Gastrocnemius medialis (tissue), 4 donors: ENCODE results near the gene BCAR1. TPM values are rescaled to one million over a fixed set of nuclear protein-coding genes. Genes with fewer than 3 reads are reported as not detected.

Experiments
- ATAC-seq, 2 donors: fragments of 150-250 bp; one replicate each; pipeline ENCODE4 v1.9.1; 2016
- DNase-seq, 2 donors: peaks; one replicate each; pipeline ENCODE4 v3.0.0-alpha.2; 2019
- H3K27ac ChIP-seq, 4 donors: fragments of 200-600 bp; sonication (generic); 1 replicate in 1 of 4; 2 replicates in 3 of 4; pipeline ENCODE4 v1.5.1; 2016 to 2018; ENCODE audit warnings: mild to moderate bottlenecking in 2 of 4, moderate library complexity in 1 of 4
- H3K27me3 ChIP-seq, 3 donors: fragments of 200-600 bp; sonication (generic) in 2 of 3; 1 replicate in 1 of 3; 2 replicates in 2 of 3; pipeline versions ENCODE4 v1.5.1 to v1.6.0; 2016 to 2019; ENCODE audit warnings: mild to moderate bottlenecking in 1 of 3, moderate library complexity in 1 of 3
- H3K36me3 ChIP-seq, 2 donors: fragments of 200-600 bp; sonication (generic) in 1 of 2; one replicate each; pipeline ENCODE4 v1.5.1; 2017 to 2018
- H3K4me1 ChIP-seq, 2 donors: fragments of 200-600 bp; sonication (generic) in 1 of 2; one replicate each; pipeline ENCODE4 v1.5.1; 2016 to 2017; ENCODE audit warnings: mild to moderate bottlenecking in 2 of 2
- H3K4me3 ChIP-seq, 4 donors: fragments of 200-600 bp; sonication (generic) in 3 of 4; 1 replicate in 1 of 4; 2 replicates in 3 of 4; pipeline ENCODE4 v1.5.1; 2016 to 2019; ENCODE audit warnings: mild to moderate bottlenecking in 2 of 4
- H3K9me3 ChIP-seq, 3 donors: fragments of 200-600 bp; sonication (generic) in 2 of 3; 1 replicate in 1 of 3; 2 replicates in 2 of 3; pipeline ENCODE4 v1.5.1; 2016 to 2019
- POLR2A ChIP-seq, 2 donors: fragments of 450-650 bp; IDR thresholded peaks; one replicate each; pipeline ENCODE4 v1.6.1; 2017; ENCODE audit warnings: antibody characterized with exemption in 2 of 2, mild to moderate bottlenecking in 2 of 2, moderate library complexity in 2 of 2
- in situ Hi-C, 4 donors: fragments of 200-750 bp; cut with MboI; loops; one replicate each; pipeline versions ENCODE4 v1.15.0 to v1.8.0; 2017; ENCODE audit warnings: low sequenced_read_pairs in 4 of 4
- intact Hi-C: fragments of 100-400 bp; cut with DNase I; formaldehyde crosslinking; loops from one replicate; pipeline ENCODE4 v1.15.1; 2023; ENCODE audit warnings: low total_unique reads
- total RNA-seq, 4 donors: library from RNA; depleted of rRNA; stranded (reverse); fragments of >200 nt; gene quantifications; one replicate each; pipeline versions ENCODE4 v1.1.0 to v1.2.3, GENCODE V29; 2016
- TF ChIP-seq, protein P1 (sequence below), 5 experiments: fragments of 450-650 bp in 3 of 5; fragments of 200-600 bp in 2 of 5; sonication (generic) in 2 of 5; IDR thresholded peaks in 4 of 5; conservative IDR thresholded peaks in 1 of 5; 1 replicate in 4 of 5; 2 replicates in 1 of 5; pipeline ENCODE4 v1.5.1; 2016 to 2019; ENCODE audit warnings: antibody characterized with exemption in 5 of 5, mild to moderate bottlenecking in 3 of 5, moderate library complexity in 3 of 5

The BCAR1 gene
- total RNA-seq, 4 donors from 2014 or later, result 101 to 153 (median 145) TPM

DNA sequence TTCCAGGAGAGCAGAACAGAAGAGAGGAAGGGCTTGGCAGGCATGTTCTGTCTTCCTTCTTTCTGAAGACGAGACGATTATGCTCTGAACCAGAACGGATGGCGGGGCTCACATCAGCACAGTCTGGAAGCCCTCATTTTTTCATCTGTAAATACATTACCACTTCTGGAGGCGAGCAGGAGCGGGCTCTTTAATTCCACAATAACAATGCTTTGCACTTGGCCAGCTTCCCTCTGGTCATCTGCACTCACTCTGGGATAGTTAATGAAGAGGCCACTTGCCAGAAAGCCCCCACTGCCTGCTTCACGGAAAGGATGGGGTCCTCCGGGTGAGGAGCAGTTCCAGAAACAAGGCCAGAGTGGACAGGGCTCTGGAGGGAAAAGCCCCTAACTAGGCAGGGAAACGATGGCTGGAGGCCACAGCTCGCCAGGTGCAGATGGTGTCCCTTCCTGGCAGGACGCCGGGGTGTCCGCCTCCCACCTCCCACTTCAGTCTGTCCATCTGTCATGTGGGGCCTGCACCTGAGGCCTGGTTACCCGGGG lies 13.1 kb upstream of the BCAR1 start:
- Histone ChIP-seq H3K4me3 (peak overlapping the region; percentile 75 to 97 (median 90)), H3K36me3 (no peaks in the 10 kb centered on the region), H3K9me3 (no peaks in the 10 kb centered on the region), H3K27ac (peak overlapping the region; percentile 95 to 100 (median 98)), H3K4me1 (peaks cover 69 to 72% of the 10 kb centered on the region in 2 donors), H3K27me3 (no peaks in the 10 kb centered on the region)
- in situ Hi-C loops (no loop called here), intact Hi-C loops (loop anchor here (2.0 to 10.0 kb wide), 2 partner anchors 26 to 150 kb away; partner anchors contain the start of gene LDHD)
- DNase-seq, result peak in 1 of 2 donors; percentile 66
- peak; percentile 1 to 6 for ATAC-seq
- TF ChIP-seq POLR2A (IDR thresholded peaks at IDR 0.05), result no peak
- TF ChIP-seq, protein P1, sequence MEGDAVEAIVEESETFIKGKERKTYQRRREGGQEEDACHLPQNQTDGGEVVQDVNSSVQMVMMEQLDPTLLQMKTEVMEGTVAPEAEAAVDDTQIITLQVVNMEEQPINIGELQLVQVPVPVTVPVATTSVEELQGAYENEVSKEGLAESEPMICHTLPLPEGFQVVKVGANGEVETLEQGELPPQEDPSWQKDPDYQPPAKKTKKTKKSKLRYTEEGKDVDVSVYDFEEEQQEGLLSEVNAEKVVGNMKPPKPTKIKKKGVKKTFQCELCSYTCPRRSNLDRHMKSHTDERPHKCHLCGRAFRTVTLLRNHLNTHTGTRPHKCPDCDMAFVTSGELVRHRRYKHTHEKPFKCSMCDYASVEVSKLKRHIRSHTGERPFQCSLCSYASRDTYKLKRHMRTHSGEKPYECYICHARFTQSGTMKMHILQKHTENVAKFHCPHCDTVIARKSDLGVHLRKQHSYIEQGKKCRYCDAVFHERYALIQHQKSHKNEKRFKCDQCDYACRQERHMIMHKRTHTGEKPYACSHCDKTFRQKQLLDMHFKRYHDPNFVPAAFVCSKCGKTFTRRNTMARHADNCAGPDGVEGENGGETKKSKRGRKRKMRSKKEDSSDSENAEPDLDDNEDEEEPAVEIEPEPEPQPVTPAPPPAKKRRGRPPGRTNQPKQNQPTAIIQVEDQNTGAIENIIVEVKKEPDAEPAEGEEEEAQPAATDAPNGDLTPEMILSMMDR (IDR thresholded peaks at IDR 0.05 in 4 of 5, conservative IDR thresholded peaks at IDR 0.05 in 1 of 5), result no peak

DNA sequence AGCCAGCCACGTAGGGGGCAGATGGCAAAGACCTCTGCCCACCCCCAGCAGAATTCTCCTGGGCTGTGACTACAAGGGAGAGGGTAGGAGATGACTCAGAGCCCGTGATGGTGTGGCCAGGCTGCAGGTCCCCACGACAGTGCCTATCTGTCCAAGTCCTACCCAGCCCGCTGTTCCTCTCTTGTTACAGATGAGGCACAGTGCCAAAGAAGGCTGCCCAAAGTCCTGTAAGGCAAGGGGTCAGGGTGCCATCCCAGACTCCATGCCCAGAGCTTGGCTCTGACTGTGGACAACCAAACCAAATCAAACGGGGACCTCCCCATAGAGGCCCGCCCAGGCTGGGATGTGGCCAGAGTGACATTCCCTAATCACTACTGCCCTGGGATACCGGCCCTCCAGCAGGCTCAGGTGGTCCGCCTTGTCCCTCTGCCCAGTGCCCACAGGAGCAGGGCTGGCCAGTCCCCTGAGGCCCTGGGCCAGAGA lies 12.6 kb upstream of the BCAR1 start:
- TF ChIP-seq POLR2A (IDR thresholded peaks at IDR 0.05), result peak; percentile 62 to 74
- TF ChIP-seq, protein P1 (IDR thresholded peaks at IDR 0.05 in 4 of 5, conservative IDR thresholded peaks at IDR 0.05 in 1 of 5), result no peak
- H3K27me3 ChIP-seq, result no peaks in the 10 kb centered on the region
- H3K36me3 ChIP-seq, result no peaks in the 10 kb centered on the region
- intact Hi-C loops (loop anchor here (1.0 to 10.0 kb wide), 3 partner anchors 10 to 149 kb away; partner anchors contain the start of gene LDHD), in situ Hi-C loops (no loop called here)
- H3K4me3 ChIP-seq, result peak overlapping the region; percentile 75 to 97 (median 90)
- peaks cover 72 to 74% of the 10 kb centered on the region in 2 donors for H3K4me1 ChIP-seq
- peak; percentile 95 to 97 for DNase-seq
- ATAC-seq, result peak; percentile 60 to 68
- peak overlapping the region; percentile 95 to 100 (median 98) for H3K27ac ChIP-seq
- H3K9me3 ChIP-seq, result no peaks in the 10 kb centered on the region

DNA sequence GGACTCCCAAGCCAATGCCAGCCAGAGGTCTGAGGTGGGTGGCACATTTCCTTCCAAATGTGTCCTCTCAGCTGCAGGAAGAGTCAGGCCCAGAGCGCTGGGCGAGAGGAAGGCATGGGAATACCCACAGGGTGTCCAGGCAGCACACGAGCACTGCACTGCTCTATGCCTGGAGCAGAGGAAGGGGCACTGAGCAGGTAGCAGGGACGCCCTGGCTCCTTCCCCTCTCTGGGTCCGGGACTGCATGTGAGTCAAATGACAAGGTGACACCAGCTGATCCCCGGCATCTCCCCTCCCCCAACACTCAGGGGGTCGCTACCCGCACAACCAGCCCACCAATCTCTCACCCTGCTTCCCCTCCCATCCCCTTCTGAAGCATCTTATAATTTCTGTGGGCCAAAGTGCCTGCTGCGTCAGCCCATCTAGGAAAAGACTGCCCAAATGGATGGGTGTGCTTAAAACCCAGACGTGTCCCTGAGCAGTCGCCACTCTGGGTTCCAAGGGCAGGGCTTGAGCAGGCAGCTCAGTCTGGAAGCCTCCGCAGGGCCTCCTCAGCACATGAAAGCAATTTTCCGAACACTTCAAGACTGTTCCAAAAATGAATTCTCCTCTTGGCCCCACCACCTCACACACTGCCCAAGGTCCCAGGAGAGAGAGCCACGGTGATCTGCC lies 12.0 kb upstream of the BCAR1 start:
- Histone ChIP-seq H3K36me3 (no peaks in the 10 kb centered on the region), H3K4me1 (peaks cover 78 to 79% of the 10 kb centered on the region in 2 donors), H3K9me3 (no peaks in the 10 kb centered on the region), H3K4me3 (peak overlapping the region; percentile 75 to 97 (median 90)), H3K27me3 (no peaks in the 10 kb centered on the region), H3K27ac (peak overlapping the region; percentile 95 to 100 (median 98))
- intact Hi-C loops (loop anchor here (1.0 to 10.0 kb wide), 2 partner anchors 9 to 149 kb away; partner anchors contain the start of gene LDHD), in situ Hi-C loops (no loop called here)
- peak; percentile 17 to 24 for ATAC-seq
- DNase-seq, result peak in 1 of 2 donors; percentile 55
- TF ChIP-seq, protein P1 (IDR thresholded peaks at IDR 0.05 in 4 of 5, conservative IDR thresholded peaks at IDR 0.05 in 1 of 5), result no peak
- no peak for TF ChIP-seq POLR2A (IDR thresholded peaks at IDR 0.05)

DNA sequence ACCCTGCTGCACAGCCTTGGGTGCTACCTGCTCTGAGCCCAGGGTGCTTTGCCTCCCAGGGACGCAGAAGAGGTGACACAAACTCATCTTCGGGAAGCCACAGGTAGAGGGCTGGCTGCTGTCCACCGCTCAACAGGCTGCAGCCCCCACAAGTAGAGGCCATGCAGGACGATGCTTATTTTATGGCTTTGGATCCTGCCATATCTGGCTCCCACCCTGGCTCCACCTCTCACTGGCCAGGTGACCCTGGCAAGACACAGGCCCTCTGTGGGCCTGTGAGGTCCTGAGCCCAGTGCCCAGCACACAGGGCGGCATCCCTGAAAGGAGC lies 11.3 kb upstream of the BCAR1 start:
- in situ Hi-C loops, result no loop called here
- ATAC-seq (no peak), DNase-seq (peak in 1 of 2 donors; percentile 22)
- Histone ChIP-seq H3K4me3 (peak overlapping the region; percentile 75 to 97 (median 90)), H3K4me1 (peaks cover 79 to 80% of the 10 kb centered on the region in 2 donors), H3K27me3 (no peaks in the 10 kb centered on the region), H3K9me3 (no peaks in the 10 kb centered on the region), H3K36me3 (no peaks in the 10 kb centered on the region), H3K27ac (peak overlapping the region; percentile 95 to 100 (median 98))
- intact Hi-C loops, result loop anchor here (1.0 to 10.0 kb wide), 2 partner anchors 8 to 148 kb away; partner anchors contain the start of gene LDHD
- no peak for TF ChIP-seq POLR2A (IDR thresholded peaks at IDR 0.05)
- TF ChIP-seq, protein P1 (IDR thresholded peaks at IDR 0.05 in 4 of 5, conservative IDR thresholded peaks at IDR 0.05 in 1 of 5), result no peak
